KBM-7 (cell line): ENCODE measurements around the gene OTUB2.

Experiments used
- DNase-seq: peaks from one replicate; pipeline ENCODE4 v3.0.0-alpha.2; 2015
- in situ Hi-C: fragments of 300-500 bp; cut with MboI; formaldehyde crosslinking; loops from 2 replicates; pipeline ENCODE4 v1.14.3; 2020; ENCODE audit warnings: low sequenced_read_pairs, low pct_unique_long_range_greater_than_20kb, mixed read lengths

The OTUB2 gene

DNA sequence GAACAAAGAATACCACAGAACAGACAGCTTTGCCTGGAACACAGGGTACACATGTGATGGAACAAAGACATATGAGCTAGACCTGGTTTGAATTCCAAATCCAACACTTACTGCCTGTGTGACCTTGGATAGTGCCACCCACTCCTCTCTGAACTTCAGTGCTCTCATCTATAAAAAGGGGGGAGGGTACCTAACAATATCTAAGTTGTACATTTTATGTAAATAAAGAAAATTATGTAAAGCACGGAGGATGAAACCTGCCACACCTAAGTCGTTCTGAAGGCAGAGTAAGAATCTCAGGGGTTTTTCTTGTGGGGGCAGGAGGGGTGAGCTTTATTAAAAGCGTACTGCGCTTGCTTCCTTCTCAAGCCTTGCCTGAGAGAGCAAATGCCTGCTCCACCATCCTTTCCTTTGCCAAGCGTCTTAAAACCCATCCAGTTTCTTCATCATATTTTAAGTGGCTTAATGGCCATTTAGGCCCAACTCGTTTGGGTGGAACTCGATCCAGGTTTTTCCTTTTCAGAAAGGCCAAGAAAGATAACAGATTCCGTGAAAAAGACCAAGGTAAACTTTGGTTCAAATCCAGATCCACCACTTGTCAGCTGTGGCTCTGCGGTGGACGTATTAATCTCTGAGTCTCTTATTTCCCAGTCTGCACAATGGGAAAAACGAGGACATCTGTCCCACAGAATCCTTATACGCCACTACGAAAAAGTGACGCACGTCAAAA, 53.9 kb downstream of the OTUB2 start:
- DNase-seq = peak; percentile 24
- in situ Hi-C loops = no loop called here

DNA sequence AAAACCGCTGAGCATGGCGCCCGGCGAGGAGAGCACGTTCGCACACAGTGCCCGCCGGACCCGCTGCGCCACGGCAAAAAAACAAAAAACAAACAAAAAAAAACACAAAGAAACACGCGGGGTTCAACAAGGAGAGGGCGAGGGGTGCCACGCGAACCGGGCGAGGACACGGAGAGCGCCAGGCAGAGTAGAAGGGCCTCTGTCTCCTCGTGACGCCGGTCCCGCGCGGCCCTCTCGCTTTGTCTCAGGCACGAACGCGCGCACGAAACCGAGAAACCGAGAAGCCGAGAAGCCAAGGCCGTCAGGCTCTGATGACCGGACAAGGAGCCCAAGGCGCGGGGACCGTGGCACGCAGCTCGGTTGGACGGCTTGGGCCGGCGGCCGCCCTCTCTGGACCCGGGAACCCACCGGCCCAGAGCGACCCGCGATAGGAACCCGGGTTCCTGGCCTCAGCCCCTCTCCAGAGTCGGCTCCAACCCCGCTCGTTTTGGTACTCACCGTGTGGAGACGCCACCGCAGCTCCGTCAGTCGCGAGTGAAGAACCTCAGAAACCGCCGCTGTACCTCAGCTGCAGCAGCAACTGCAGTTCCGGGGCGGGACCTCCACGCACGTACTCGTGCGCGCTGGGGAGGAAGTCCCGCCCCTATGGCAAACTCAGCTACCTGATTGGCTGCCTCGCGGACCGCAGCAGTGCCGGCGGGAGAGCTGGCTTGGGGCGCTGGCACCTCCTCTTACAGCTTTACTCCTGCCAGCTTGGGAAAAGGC, 54.7 kb downstream of the OTUB2 start, which contains the start of the genes DDX24 and IFI27L1:
Gene DDX24, minus strand, starts transcription at position 582 of the 765 bp plus-strand sequence. CDS start 1,460 bp downstream, outside the sequence.
Gene IFI27L1, plus strand, starts transcription at position 690 of the 765 bp plus-strand sequence. CDS start 15,628 bp downstream, outside the sequence.
- in situ Hi-C loops = no loop called here
- peak; percentile 93 for DNase-seq

DNA sequence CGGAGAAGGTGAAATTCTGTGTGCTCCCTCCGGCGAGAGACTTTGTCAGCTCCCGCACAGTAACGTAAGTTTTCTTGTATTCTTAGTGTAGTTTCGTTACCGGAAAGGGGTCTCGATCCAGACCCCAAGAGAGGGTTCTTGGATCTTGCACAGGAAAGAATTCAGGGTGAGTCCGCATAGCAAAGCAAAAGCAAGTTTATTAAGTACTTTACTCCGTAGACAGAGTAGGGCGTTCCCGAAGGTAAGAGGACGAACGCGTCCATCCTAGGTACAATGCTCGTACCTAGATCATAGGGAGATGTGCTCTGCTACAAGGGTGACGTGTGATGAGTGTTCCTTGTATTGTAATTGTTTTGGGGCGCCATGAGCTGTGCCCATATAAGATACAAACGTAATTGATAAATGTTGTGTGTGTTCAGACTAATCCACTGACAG, 55.3 kb downstream of the OTUB2 start:
- no peak for DNase-seq

DNA sequence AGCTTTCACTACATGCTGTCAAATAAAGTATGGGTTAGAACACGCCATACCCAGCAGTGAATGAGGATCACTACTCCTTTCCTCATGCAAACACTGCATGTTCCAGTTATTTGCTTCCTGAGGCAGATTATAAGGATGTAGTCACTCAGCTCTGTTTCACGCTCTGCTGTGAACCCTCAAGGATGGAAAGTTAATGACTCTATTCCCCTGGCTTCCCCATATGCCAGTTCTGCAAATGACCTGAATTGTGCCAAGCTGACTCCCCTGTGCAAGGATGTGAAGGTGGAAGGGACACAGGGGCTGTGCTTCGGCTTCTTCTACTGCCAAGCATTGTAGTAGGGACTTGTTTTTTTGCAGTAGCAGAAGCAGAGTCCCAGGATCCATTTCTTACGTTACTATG, 61.8 kb downstream of the OTUB2 start:
- DNase-seq = no peak
- in situ Hi-C loops = no loop called here

More for the DNA sequence above, 55.3 kb downstream of the OTUB2 start:
- in situ Hi-C loops = no loop called here

DNA sequence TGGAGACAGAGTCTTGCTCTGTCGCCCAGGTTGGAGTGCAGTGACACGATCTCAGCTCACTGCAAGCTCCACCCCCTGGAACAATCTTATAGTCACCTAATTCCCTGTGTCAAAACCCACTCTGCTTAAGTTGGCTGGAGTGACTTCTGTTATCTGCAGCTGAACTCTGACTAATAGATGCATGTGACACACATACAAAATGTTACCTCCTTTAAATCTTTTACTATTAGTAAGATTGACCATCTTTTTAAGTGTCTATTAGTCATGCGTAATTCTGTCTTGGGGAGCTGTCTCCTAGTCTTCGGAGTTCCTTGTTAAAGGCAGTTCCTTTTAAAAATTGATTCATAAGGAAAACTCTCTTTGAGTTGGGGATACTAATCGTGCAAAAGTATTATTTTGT, 62.4 kb downstream of the OTUB2 start:
- DNase-seq = no peak
- in situ Hi-C loops = no loop called here

DNA sequence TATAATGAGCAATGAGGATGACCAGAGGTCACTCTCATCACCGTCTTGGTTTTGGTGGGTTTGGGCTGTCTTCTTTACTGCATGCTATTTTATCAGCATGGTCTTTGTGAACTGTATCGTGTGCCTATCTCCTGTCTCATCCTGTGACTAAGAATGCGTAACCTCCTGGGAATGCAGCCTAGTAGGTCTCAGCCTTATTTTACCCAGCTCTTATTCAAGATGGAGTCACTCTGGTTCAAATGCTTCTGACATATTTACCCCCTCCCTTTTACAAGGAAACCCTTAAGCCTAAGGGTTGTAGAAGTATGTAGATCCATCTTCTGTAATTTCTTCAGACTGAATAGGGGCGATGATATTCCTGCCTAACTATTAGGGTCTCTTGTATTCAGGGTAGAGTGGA, 63.3 kb downstream of the OTUB2 start:
- DNase-seq = no peak

DNA sequence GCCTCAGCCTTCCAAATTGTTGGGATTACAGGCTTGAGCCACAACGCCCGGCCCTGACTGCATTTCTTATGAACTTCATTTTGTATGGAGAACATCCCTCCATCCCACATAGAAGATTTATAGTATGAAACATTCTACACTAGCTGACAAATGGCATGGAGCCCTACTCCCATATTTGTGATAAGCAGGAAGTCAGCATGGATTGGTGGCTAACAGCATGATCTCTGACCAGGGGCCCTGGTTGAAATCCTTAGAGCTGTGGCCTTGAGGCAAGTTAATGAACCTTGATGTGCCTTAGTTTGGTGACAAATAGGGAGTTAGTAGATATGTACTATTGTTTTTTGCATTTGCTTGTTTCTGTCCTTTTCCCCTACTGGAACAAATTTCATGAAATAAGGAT, 67.3 kb downstream of the OTUB2 start:
- in situ Hi-C loops = no loop called here
- no peak for DNase-seq

More for the DNA sequence above, 63.3 kb downstream of the OTUB2 start:
- in situ Hi-C loops = no loop called here

DNA sequence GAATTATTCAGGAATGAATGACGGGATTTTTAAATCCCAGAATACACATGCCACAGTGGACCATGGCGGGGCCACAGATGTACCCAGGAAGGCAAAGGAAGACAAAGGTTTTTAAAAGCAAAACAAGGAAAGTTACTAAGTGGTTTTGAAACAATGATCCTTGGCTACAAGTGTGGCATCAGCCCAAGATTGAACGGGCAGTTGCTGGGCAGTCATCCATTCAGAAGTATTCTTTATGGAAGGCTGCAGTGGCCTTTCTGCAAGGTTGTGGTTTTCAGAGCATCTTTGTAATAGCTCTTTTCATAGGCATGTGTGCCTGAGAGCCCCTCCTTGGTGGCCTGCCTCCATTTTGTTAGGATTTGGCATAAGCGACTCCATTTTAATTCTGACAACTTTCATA, 71.0 kb downstream of the OTUB2 start:
- in situ Hi-C loops = no loop called here
- DNase-seq = no peak
